Astrocyte (in vitro differentiated cells and primary cell): Measurements from ENCODE around the gene LRP10.

Experiments
- EZH2 ChIP-seq: IDR thresholded peaks from 2 replicates; pipeline ENCODE4 v1.6.1; 2012; ENCODE audit warnings: mild to moderate bottlenecking, low read length, inconsistent platforms; ENCODE audit not compliant: insufficient read depth
- TF ChIP-seq, protein P1 (sequence below): IDR thresholded peaks from 2 replicates; pipeline ENCODE4 v1.5.1; 2011; ENCODE audit warnings: low read depth, mild to moderate bottlenecking, inconsistent platforms, low read length, moderate library complexity; ENCODE audit not compliant: insufficient read depth

DNA sequence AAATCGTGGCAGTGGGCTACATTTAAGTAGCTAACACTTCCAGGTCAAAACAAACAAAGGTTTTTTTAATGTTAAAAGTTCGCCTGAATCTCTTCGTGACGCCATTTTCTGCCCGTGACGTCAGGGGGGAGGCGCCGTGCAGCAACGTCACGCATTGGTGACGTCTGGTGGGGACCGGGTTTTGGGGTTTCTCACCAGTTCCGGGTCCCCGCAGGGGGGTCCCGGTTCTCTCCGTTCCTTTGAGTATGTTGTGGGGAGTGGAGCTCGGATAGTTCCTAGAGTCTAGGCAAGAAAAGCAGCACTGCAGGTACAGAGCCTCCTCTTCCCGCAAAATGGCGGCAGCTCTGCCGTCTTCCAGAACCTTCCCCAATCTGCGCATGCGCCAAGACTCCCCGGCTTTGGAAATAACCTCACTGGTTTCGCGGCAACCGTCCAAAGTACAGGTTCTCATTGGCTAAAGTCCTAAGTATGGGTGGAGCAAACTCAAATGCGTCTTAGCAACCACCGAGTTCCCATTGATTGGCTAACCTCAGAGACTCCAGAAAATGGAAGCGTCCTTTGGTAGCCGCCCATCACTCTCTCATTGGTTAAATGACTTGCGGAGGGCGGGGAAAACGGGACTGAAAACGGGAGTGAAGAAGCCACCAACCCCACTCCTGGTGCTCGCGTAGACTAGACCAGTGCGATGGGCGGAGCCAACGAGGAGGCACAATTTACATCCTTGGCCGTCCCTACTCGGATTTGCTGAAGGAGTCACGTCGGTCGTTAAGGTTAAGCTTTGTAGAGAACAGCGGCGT lies 47.5 kb downstream of the LRP10 start, which contains the start of gene RBM23:
- TF ChIP-seq, protein P1, sequence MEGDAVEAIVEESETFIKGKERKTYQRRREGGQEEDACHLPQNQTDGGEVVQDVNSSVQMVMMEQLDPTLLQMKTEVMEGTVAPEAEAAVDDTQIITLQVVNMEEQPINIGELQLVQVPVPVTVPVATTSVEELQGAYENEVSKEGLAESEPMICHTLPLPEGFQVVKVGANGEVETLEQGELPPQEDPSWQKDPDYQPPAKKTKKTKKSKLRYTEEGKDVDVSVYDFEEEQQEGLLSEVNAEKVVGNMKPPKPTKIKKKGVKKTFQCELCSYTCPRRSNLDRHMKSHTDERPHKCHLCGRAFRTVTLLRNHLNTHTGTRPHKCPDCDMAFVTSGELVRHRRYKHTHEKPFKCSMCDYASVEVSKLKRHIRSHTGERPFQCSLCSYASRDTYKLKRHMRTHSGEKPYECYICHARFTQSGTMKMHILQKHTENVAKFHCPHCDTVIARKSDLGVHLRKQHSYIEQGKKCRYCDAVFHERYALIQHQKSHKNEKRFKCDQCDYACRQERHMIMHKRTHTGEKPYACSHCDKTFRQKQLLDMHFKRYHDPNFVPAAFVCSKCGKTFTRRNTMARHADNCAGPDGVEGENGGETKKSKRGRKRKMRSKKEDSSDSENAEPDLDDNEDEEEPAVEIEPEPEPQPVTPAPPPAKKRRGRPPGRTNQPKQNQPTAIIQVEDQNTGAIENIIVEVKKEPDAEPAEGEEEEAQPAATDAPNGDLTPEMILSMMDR: no peak
- no peak for TF ChIP-seq EZH2
